K562 (cell line): ENCODE results near the gene UVRAG. TPM values are rescaled to one million over a fixed set of nuclear protein-coding genes. Genes with fewer than 3 reads are reported as not detected.

Experiments
- ATAC-seq: fragments of 200-7000 bp; cut with Tn5 transposase; 3 replicates; pipeline ENCODE4 v1.9.1; 2020; ENCODE audit warnings: moderate library complexity
- BruUV-seq: library from RNA; stranded (reverse); fragments of 400-500 nt; replicated peaks from 2 replicates; lab custom pipeline; 2021; lab: Mats Ljungman, UMichigan
- CTCF ChIA-PET: fragments of 300-600 bp; formaldehyde crosslinking; extraction: SDS; loops from one replicate; lab custom pipeline; 2021; ENCODE audit warnings: low intra/inter-chr PET ratio; lab: Yijun Ruan, JAX
- POLR2A ChIA-PET: fragments of 300-600, 350-650 bp; sonication (Branson Sonifier 250); formaldehyde crosslinking; extraction: SDS; loops from one replicate; lab custom pipeline; 2021; ENCODE audit warnings: antibody characterized with exemption, inconsistent platforms; lab: Yijun Ruan, JAX
- DNase-seq, 4 experiments: peaks; one replicate each; pipeline versions ENCODE4 v3.0.0 to v3.0.0-alpha.2; 2011 to 2018; ENCODE audit warnings: low spot score in 3 of 4, mixed read lengths in 3 of 4; ENCODE audit errors: extremely low read depth in 1 of 4
- FAIRE-seq: peaks from 2 replicates; lab custom pipeline; 2011; peaks lifted over from hg19 to GRCh38; lab: Jason Lieb, UNC
- H2AFZ ChIP-seq: 2 replicates; pipeline ENCODE4 v1.6.0; 2011; ENCODE audit warnings: low read depth, low read length, control low read depth, inconsistent platforms
- H3K27ac ChIP-seq: fragments of 200-600 bp; 3 replicates; pipeline ENCODE4 v1.8.0; 2011; ENCODE audit warnings: low read depth, mild to moderate bottlenecking, control low read depth, inconsistent platforms, low read length, moderate library complexity, mixed read lengths; ENCODE audit errors: extremely low read depth
- H3K27me3 ChIP-seq, 2 experiments: fragments of 300-600 bp in 1 of 2; 2 replicates in 1 of 2; 3 replicates in 1 of 2; pipeline versions ENCODE4 v1.6.0 to v1.8.0; 2011; ENCODE audit warnings: inconsistent platforms in 2 of 2, low read length in 2 of 2, mild to moderate bottlenecking in 1 of 2, mixed read lengths in 1 of 2, moderate library complexity in 1 of 2; ENCODE audit not compliant: control insufficient read depth in 2 of 2, insufficient read depth in 2 of 2
- H3K36me3 ChIP-seq: fragments of 300-600 bp; 3 replicates; pipeline ENCODE4 v1.8.0; 2011; ENCODE audit warnings: mild to moderate bottlenecking, low read length, inconsistent platforms; ENCODE audit not compliant: control insufficient read depth, insufficient read depth
- H3K4me1 ChIP-seq, 2 experiments: fragments of 200-600 bp in 1 of 2; replicated peaks in 1 of 2; 2 replicates in 1 of 2; 3 replicates in 1 of 2; pipeline versions ENCODE4 v1.5.1 to v1.8.0; 2011; ENCODE audit warnings: inconsistent platforms in 2 of 2, low read length in 2 of 2, mild to moderate bottlenecking in 1 of 2, mixed read lengths in 1 of 2, moderate library complexity in 1 of 2; ENCODE audit not compliant: control insufficient read depth in 2 of 2, insufficient read depth in 2 of 2
- H3K4me2 ChIP-seq: 2 replicates; pipeline ENCODE4 v1.6.1; 2011; ENCODE audit warnings: low read length, control low read depth, inconsistent platforms, mixed read lengths; ENCODE audit not compliant: insufficient read depth
- H3K4me3 ChIP-seq: fragments of 200-600 bp; sonication (generic), shearing (Covaris generic); 2 replicates; pipeline ENCODE4 v1.5.1; 2016; ENCODE audit warnings: control low read depth, inconsistent platforms
- H3K79me2 ChIP-seq: fragments of 200-600 bp; 3 replicates; pipeline ENCODE4 v1.8.0; 2011; ENCODE audit warnings: low read length, inconsistent platforms; ENCODE audit not compliant: control insufficient read depth, insufficient read depth
- H3K9ac ChIP-seq, 2 experiments: 2 replicates each; pipeline versions ENCODE4 v1.6.0 to v1.6.1; 2011; ENCODE audit warnings: low read depth in 2 of 2, low read length in 2 of 2, control low read depth in 1 of 2, inconsistent platforms in 1 of 2, mild to moderate bottlenecking in 1 of 2, mixed read lengths in 1 of 2; ENCODE audit not compliant: insufficient read depth in 1 of 2
- H3K9me1 ChIP-seq: one replicate; pipeline ENCODE4 v1.6.0; 2011; ENCODE audit warnings: inconsistent platforms, mild to moderate bottlenecking, low read length, moderate library complexity; ENCODE audit not compliant: control insufficient read depth, insufficient read depth
- H3K9me3 ChIP-seq: replicated peaks from 2 replicates; pipeline ENCODE4 v1.5.1; 2011; ENCODE audit warnings: low read depth, low read length, inconsistent platforms; ENCODE audit not compliant: control insufficient read depth, insufficient read depth
- H4K20me1 ChIP-seq: replicated peaks from 2 replicates; pipeline ENCODE4 v1.6.1; 2011; ENCODE audit warnings: low read length, inconsistent platforms, mixed read lengths; ENCODE audit not compliant: control insufficient read depth, insufficient read depth
- LEF1 ChIP-seq: fragments of 450-650 bp; IDR thresholded peaks from 2 replicates; pipeline ENCODE4 v1.6.1; 2016; ENCODE audit warnings: mild to moderate bottlenecking
- MYC ChIP-seq, 2 experiments: fragments of 250-450 bp in 1 of 2; sonication (Bioruptor Pico) in 1 of 2; IDR thresholded peaks; 2 replicates each; pipeline versions ENCODE4 v1.5.1 to v1.6.1; 2012 to 2021; ENCODE audit warnings: low read depth in 2 of 2, borderline replicate concordance in 1 of 2, improper control_type of control experiment in 1 of 2, low read length in 1 of 2, mild to moderate bottlenecking in 1 of 2, moderate library complexity in 1 of 2
- NFIX ChIP-seq: fragments of 250-450 bp; sonication (Bioruptor Pico); IDR thresholded peaks from 2 replicates; pipeline ENCODE4 v1.4.0; 2020; ENCODE audit warnings: low read depth, mild to moderate bottlenecking, moderate library complexity
- SP1 ChIP-seq: sonication (generic); formaldehyde crosslinking; IDR thresholded peaks from 2 replicates; pipeline ENCODE4 v1.8.1; 2022; ENCODE audit warnings: mild to moderate bottlenecking, missing genetic modification reagents
- TCF15 ChIP-seq: fragments of 250-450 bp; sonication (Bioruptor Pico); IDR thresholded peaks from 2 replicates; pipeline ENCODE4 v1.8.0; 2022; ENCODE audit warnings: moderate library complexity, mild to moderate bottlenecking, inconsistent platforms
- ZFP30 ChIP-seq: fragments of 250-450 bp; sonication (Bioruptor Pico); IDR thresholded peaks from 2 replicates; pipeline ENCODE4 v1.8.0; 2022; ENCODE audit warnings: moderate library complexity, mild to moderate bottlenecking, inconsistent platforms, borderline replicate concordance
- WGBS: fragments of 100-300 bp; shearing (Covaris generic); methylation state at CpG from one replicate; pipeline ENCODE4 v1.1.6; 2016; ENCODE audit warnings: low coverage, mixed read lengths; ENCODE audit not compliant: insufficient coverage; ENCODE audit errors: missing lambda C conversion rate; 5-methylcytosine and 5-hydroxymethylcytosine counted together
- in situ Hi-C: fragments of 300-500 bp; cut with MboI; formaldehyde crosslinking; loops from 4 replicates; pipeline ENCODE4 v1.15.0; 2018; ENCODE audit warnings: inconsistent platforms, mixed read lengths
- intact Hi-C: fragments of 100-400 bp; cut with micrococcal nuclease; formaldehyde crosslinking; loops from 2 replicates; pipeline ENCODE4 v1.14.2; 2022
- polyA plus RNA-seq, 8 experiments: library from polyadenylated mRNA; depleted of rRNA in 4 of 8; stranded (reverse) in 5 of 8; unstranded in 3 of 8; fragments of >200 nt; fragmentation: Nextera tagmentation in 2 of 8; fragmentation: Illumina TruSeq in 1 of 8; extraction: Ambion mirVana in 2 of 8; extraction: Trizol in 1 of 8; gene quantifications; 2 replicates each; pipeline versions ENCODE4 v1.2.1 to v1.2.3, GENCODE V29; 2011 to 2014; ENCODE audit warnings: inconsistent platforms in 1 of 8, missing spikeins in 1 of 8
- total RNA-seq, 7 experiments: library from RNA; depleted of rRNA in 6 of 7; stranded (reverse); fragments of >200 nt in 6 of 7; fragmentation: Illumina TruSeq in 2 of 7; extraction: Trizol in 2 of 7; gene quantifications; 2 replicates each; pipeline versions ENCODE4 v1.2.1 to v1.2.3, GENCODE V29; 2011 to 2021; ENCODE audit warnings: low replicate concordance in 1 of 7

UVRAG gene
- total and polyA plus RNA-seq, 9 of the 15 experiments (the other 6 are each of a cell fraction or from before 2014, with no cell fraction given), result 3.1 to 17.8 (median 12.4) TPM

DNA sequence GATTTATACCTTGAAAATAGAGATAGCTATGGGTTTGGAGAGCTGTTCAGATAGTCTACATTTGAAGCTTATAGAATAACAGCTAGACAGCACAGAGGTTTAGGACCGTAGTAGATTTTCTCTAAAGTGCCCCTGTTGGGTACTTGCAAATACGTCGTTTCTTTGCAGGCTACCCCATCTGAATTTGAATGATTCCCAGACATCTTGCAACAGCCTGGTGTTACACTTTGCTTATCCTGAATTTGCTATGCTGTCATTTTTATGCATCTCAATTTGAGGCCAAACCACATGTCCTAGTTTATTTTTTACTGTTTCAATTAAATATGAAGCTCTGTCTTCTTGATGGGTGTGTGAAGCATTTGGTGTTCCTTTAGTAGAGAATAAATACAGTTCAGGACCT is 249.2 kb downstream of the UVRAG start (continued):
- TF ChIP-seq MYC (IDR thresholded peaks at IDR 0.05; ENCODE audit: low read depth, low read length), result no peak
- TF ChIP-seq MYC (CRISPR knock-in tag; IDR thresholded peaks at IDR 0.05; ENCODE audit: borderline replicate concordance, low read depth), result no peak
- no peak for TF ChIP-seq LEF1
- TF ChIP-seq TCF15 (CRISPR knock-in tag), result no peak
- no peak for TF ChIP-seq ZFP30 (CRISPR knock-in tag)

GRCh38 chr11:76067099-76067498 is 252.1 kb downstream of the UVRAG start:
- no peak for TF ChIP-seq SP1
- no peak for TF ChIP-seq NFIX
- TF ChIP-seq, all 486 proteins: peak for 0
- POLR2A ChIA-PET, result interaction anchor here (0.8 to 1.0 kb wide), 2 partner anchors 10 to 137 kb away, joined by 3 to 4 read pairs; no protein-coding TSS in a partner anchor

More at GRCh38 chr11:76067099-76067498, 252.1 kb downstream of the UVRAG start:
- WGBS, result 97% methylated on average over 2 of the region's 2 CpGs
- BruUV-seq, result no TSS peak
- no peaks in the 10 kb centered on the region; a peak in 1 of 5 replicates for H3K4me1 ChIP-seq
- FAIRE-seq, result no peak
- no peak overlapping the region for H3K4me3 ChIP-seq
- no peak overlapping the region for H2AFZ ChIP-seq
- H3K79me2 ChIP-seq, result no peaks in the 10 kb centered on the region
- no peaks in the 10 kb centered on the region for H4K20me1 ChIP-seq
- H3K36me3 ChIP-seq, result peaks cover 14% of the 10 kb centered on the region; the same call in 1 of the 3 replicates
- H3K4me2 ChIP-seq, result no peak overlapping the region
- H3K27ac ChIP-seq, result no peak overlapping the region
- H3K9me1 ChIP-seq, result no peaks in the 10 kb centered on the region
- in situ Hi-C loops, result no loop called here
- intact Hi-C loops, result no loop called here
- no peak for ATAC-seq
- CTCF ChIA-PET, result no interaction called here
- H3K9me3 ChIP-seq, result no peaks in the 10 kb centered on the region
- no peak for DNase-seq
- H3K27me3 ChIP-seq, result no peaks in the 10 kb centered on the region
- no peak overlapping the region for H3K9ac ChIP-seq
